HG03066 (cell line): ENCODE measurements around the gene ZIC4.

ENCODE experiments used
- ATAC-seq: cut with Tn5 transposase; IDR thresholded peaks from one replicate; pipeline ENCODE4 v1.9.1; 2021; ENCODE audit warnings: low read depth; ENCODE audit not compliant: unreplicated experiment

Gene ZIC4

DNA sequence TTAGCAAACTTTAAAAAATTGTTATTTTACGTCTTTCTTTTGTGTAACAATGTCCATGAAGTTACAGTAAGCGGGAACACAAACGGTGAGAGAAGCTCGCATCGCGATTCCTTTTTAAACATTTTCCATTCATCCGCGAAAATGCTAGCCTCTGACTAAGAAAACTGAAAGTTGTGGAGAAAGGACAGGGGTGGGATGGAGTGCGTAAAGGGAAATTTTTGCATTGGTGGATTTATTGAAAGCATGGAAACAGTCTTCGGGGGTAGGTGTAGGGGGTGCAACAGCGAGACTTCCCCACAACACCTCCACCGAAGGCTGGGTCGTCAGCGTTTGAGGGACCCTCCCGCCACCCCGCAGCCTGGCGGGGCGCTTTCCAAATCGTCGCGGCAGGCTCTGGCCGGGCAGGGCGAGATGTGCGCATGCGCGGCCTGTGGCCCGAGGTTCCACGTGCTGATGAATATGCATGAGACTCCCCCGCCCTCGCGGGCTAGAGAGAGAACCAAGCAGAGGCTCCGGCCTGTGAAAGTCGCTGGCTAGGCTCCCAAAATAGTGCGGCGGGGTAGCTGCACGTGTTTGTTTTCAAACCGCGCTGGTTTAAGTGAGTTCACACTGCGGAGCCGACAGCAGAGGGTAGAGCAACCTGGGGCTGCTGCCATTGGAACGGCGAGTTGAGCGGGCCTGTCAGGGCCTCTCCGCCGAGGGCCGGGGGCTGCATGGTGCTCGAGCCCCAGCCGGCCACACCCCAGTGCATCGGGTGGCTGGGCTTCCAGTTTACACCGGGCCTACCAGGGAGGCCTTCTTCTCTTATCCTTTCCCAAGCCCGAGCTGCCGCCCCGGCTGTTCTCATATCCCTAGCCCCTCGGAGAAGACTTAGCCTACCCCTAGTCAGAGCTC is 12.7 kb upstream of the ZIC4 start:
- ATAC-seq = no peak

DNA sequence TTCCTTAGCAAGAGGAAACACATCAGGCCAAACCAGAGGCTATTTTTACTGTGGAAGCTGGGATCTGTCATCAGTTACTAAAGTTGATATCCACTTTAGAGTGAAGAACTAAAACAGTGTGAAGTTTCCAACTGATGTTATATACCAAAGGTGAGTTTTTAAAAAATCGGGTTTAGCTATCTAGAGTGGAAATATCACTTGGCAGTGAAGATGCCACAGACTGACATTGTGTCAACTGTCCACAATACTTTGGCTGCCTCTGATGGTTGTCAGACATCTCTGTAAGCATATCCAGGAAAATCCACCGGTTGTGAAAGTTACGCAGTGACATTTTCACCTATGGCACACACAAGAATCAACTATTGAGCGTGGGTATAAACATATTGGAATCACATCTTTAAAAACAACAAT is 12.0 kb upstream of the ZIC4 start:
- no peak for ATAC-seq

DNA sequence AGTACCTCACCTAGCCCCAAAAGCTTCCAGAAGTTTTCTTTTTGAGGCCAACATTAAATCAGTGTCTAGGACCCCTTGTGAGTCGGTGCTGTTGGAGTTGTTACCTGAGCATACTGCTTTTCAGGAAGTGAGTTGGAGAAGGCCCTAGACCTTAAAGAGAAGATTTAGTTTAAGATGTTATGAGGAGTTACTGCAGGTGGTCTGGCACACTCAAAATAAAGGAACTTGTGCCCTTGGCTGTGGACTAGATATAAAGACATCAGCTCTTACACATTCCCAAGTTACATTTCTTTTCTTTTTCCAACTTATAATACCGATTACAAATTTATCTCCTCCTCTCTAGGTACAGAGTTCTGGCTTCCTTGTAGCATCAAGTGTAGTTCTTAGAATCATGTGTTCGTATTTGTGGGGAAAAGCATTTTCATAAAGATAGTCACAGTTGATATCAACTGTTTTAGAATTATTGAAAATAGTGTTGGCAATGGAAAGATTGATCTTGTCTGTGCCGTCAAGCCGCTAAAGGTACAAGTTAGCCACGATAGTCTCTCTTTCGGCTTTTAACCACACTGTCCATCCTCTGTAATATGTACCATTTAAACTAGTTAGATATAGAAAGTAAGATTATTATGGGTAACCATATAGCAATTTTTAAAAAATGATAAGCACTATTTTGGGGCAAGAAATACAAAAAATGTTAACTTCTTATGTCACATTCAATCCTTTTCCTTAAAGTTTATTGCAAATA is 11.4 kb upstream of the ZIC4 start:
- ATAC-seq = no peak

- ATAC-seq = no peak
Measured at GRCh38 chr3:147416931-147417330, 10.6 kb upstream of the ZIC4 start.

GRCh38 chr3:147415874-147416273 is 9.5 kb upstream of the ZIC4 start:
- ATAC-seq = no peak

GRCh38 chr3:147415286-147415685 is 8.9 kb upstream of the ZIC4 start:
- ATAC-seq = no peak

- ATAC-seq = no peak
Measured at GRCh38 chr3:147414390-147415138, 8.2 kb upstream of the ZIC4 start.

DNA sequence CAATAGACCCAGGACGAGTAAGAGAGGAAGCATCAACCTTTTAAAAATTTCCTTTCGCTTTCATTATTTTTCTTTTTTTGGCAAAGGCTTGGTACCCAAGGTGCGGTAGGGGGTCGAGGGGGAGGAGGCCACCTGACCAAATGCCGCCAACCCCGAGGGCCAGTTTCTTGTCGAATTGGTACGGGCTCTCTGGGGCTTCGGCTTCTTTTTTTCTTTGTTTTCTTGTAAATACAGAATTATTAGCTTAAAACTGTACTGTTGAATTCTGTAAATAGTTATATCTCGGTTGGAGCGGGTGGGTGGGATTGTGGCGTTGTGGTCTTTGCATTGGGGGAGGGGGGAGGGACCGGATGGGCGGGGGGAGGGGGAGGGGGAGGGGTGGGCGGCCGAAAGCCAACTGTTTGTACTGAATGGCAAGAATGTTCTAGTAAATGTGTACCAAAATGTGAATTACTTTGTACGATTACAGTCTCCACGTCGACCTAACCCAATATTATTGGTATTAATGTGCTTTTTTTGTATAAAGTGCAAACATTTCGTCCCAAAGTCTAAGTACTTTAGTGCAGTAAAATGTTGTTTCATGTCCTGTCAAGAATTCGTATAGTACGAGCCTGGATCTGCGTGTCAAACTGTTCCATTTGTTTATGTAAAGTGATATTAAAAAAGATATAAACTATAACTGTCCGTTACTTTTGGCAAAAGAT is 7.5 kb upstream of the ZIC4 start:
- no peak for ATAC-seq

DNA sequence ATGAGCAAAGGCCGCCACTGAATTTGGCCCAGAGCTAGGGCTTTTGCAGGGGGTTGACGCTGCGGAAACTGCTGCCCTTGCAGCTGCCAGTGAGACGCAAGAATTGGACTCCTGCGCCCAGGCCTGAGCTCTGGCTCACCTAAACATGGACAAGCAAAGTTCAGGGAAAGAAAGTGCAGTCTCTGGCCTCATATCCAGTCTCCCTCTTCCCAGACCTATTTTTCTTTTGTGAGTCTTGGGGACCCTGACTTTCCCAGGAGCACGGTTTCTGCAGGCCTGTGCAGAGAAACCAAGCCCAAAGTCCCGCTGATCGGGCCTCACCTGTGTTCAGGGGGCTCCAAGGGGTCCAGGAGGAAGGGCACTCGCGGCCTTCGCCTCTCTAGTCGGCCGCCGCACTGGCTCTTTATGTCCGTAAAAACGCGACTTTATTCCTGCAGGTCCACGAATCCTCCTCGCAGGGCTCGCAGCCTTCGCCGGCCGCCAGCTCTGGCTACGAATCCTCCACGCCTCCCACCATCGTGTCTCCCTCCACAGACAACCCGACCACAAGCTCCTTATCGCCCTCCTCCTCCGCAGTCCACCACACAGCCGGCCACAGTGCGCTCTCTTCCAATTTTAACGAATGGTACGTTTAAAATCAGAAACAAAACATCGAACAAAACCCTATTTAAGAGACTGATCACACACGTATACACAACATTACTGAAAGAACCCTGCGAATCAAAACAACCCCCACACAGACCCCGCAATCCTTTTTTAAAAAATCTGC is 6.8 kb upstream of the ZIC4 start:
- ATAC-seq = no peak

DNA sequence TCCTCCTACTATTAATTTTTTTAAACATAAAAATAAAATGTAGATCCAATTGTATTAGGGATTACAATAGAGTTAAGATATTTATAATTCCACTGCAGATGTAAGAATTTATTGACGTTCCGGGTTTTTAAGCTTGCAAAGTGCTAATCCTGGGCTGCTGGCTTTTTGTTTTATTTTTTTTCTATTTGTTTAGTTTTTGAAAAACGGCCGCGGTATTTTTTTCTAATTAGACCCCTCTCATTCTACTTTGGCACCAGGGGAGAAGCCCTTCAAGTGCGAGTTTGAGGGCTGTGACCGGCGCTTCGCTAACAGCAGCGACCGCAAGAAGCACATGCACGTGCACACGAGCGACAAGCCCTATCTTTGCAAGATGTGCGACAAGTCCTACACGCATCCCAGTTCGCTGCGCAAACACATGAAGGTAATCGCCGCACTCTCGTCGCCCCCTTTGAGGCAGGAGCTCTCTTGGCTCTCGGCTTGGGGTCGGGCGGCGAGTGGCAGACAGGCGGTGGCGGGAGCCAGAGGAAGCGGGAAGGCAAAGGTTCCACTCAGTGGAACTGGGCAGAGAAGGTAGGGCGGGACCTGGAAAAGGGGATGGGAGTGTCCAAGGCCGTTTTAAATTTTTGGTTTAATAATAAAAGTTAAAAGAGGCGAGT is 6.0 kb upstream of the ZIC4 start:
- ATAC-seq = no peak

DNA sequence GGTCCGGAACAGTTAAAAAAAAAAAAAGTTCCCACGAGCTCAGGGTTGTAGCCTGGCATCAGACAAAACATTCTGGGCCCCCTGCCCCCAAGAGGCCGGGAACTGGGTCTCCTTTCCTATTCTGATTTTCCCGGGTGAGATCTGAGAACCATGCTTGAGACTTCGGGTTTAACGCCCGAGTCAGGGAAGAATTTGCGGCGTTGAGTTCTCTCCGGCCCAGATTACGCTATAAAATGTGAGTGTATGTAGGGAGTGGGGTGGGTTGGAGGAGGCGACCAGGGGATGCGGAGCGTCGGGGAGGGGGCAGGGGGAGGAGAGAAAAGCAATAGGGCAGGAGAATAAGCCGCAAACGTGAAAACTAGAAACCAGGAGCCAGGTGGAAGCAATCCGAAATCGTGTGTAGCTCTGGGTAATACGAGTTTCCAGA is 5.5 kb upstream of the ZIC4 start:
- ATAC-seq = no peak

DNA sequence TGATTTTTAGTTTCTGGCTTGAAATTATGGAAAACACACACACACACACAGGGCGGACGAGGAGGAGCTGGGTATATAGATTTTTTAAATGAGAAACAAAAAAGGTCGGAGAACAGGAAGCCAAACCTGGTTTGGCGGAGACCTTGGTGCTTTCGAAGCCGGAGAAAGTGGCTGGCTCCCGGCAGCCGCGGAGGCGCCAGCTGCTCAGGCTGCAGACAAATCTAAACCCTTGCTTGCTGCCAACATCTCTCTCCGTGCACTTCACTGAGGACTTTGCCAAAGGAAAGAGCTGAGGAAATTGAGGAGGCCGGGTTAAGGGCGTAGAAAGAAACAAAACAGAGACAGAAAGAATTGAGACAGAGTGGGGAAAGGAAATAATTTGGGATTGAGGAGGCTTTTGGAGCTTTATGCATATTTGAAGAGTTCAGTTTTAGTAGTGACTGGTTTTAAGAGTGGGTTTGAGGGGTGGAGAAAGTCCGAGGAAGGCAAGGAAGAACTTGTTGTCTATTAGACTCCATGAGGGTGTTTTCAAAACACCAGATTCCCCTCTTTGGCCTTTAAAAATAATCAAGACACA is 5.0 kb upstream of the ZIC4 start:
- no peak for ATAC-seq

DNA sequence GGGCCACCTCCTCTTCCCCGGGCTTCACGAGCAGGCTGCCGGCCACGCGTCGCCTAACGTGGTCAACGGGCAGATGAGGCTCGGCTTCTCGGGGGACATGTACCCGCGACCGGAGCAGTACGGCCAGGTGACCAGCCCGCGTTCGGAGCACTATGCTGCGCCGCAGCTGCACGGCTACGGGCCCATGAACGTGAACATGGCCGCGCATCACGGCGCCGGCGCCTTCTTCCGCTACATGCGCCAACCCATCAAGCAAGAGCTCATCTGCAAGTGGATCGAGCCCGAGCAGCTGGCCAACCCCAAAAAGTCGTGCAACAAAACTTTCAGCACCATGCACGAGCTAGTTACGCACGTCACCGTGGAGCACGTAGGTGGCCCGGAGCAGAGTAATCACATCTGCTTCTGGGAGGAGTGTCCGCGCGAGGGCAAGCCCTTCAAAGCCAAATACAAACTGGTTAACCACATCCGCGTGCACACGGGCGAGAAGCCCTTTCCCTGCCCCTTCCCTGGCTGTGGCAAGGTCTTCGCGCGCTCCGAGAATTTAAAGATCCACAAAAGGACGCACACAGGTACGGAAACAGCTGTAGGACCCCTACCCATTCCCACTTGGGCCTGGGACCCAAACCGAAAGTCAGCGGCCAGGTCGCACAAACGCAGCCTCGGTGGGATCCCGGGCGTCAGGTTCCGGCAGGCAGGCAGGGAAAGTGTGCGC is 4.3 kb upstream of the ZIC4 start:
- no peak for ATAC-seq

DNA sequence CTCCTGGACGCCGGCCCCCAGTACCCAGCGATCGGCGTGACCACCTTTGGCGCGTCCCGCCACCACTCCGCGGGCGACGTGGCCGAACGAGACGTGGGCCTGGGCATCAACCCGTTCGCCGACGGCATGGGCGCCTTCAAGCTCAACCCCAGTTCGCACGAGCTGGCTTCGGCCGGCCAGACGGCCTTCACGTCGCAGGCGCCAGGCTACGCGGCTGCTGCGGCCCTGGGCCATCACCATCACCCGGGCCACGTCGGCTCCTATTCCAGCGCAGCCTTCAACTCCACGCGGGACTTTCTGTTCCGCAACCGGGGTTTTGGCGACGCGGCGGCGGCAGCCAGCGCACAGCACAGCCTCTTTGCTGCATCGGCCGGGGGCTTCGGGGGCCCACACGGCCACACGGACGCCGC is 3.8 kb upstream of the ZIC4 start:
- no peak for ATAC-seq

- ATAC-seq = no peak
Measured at GRCh38 chr3:147409143-147410115, 3.1 kb upstream of the ZIC4 start, which contains the start of gene ZIC1. ZIC1 (plus strand) TSS chr3:147409365; CDS start chr3:147410113, 748 bp downstream.

- no peak for ATAC-seq
Measured at GRCh38 chr3:147408188-147409100, 2.1 kb upstream of the ZIC4 start.
